Stomach (tissue), 9 donors: ENCODE results near the gene GPR37L1. TPM values are rescaled to one million over a fixed set of nuclear protein-coding genes. Genes with fewer than 3 reads are reported as not detected.

ENCODE experiments used
- DNase-seq, 2 donors: peaks; one replicate each; pipeline versions ENCODE4 v3.0.0 to v3.0.0-alpha.2; 2013 to 2019
- H3K27ac ChIP-seq, 5 donors: fragments of 200-600 bp in 4 of 5; sonication (generic) in 4 of 5; one replicate each; pipeline ENCODE4 v1.5.1; 2013 to 2019; ENCODE audit warnings: mild to moderate bottlenecking in 1 of 5, moderate library complexity in 1 of 5
- H3K27me3 ChIP-seq, 3 donors: fragments of 200-600 bp; sonication (generic); one replicate each; pipeline ENCODE4 v1.5.1; 2017 to 2019; ENCODE audit warnings: mixed run types in 1 of 3
- H3K36me3 ChIP-seq, 4 donors: fragments of 200-600 bp; sonication (generic); 1 replicate in 3 of 4; 2 replicates in 1 of 4; pipeline ENCODE4 v1.5.1; 2016 to 2019
- H3K4me1 ChIP-seq, 4 donors: fragments of 200-600 bp; sonication (generic); one replicate each; pipeline ENCODE4 v1.5.1; 2016 to 2019
- H3K4me3 ChIP-seq, 4 donors: fragments of 200-600 bp; sonication (generic) in 3 of 4; one replicate each; pipeline ENCODE4 v1.5.1; 2016 to 2019; ENCODE audit warnings: mild to moderate bottlenecking in 1 of 4
- H3K9me3 ChIP-seq, 4 donors: fragments of 200-600 bp; sonication (generic); one replicate each; pipeline ENCODE4 v1.5.1; 2016 to 2019
- EP300 ChIP-seq: sonication (generic); formaldehyde crosslinking; IDR thresholded peaks from one replicate; pipeline ENCODE4 v1.6.1; 2017; ENCODE audit warnings: antibody characterized with exemption
- POLR2A ChIP-seq, 4 donors: fragments of 450-650 bp; IDR thresholded peaks; one replicate each; pipeline ENCODE4 v1.6.1; 2016; ENCODE audit warnings: antibody characterized with exemption in 4 of 4, control low read depth in 2 of 4, mild to moderate bottlenecking in 1 of 4, moderate library complexity in 1 of 4
- POLR2AphosphoS5 ChIP-seq, 3 donors: sonication (generic); formaldehyde crosslinking; IDR thresholded peaks; one replicate each; pipeline ENCODE4 v1.6.1; 2016; ENCODE audit warnings: antibody characterized with exemption in 3 of 3
- WGBS, 5 donors: extraction: QIAGEN DNeasy Blood & Tissue Kit in 3 of 5; methylation state at CpG; one replicate each; pipeline versions ENCODE4 v1.1.5 to v1.1.7; 2013 to 2018; 5-methylcytosine and 5-hydroxymethylcytosine counted together
- intact Hi-C: fragments of 100-400 bp; cut with DNase I; formaldehyde crosslinking; loops from one replicate; pipeline ENCODE4 v1.15.1; 2023; ENCODE audit warnings: low total_unique reads
- polyA plus RNA-seq, 3 donors: library from polyadenylated mRNA; stranded (reverse); fragments of 200-250 nt; gene quantifications; one replicate each; pipeline ENCODE4 v1.2.3, GENCODE V29; 2013
- total RNA-seq, 5 donors: library from RNA; depleted of rRNA; stranded (reverse); fragments of >200 nt; gene quantifications; one replicate each; pipeline versions ENCODE4 v1.1.0 to v1.2.3, GENCODE V29; 2014 to 2016
- TF ChIP-seq, protein P1 (sequence below), 7 experiments: fragments of 450-650 bp in 4 of 7; fragments of 200-600 bp in 3 of 7; sonication (generic) in 3 of 7; IDR thresholded peaks; one replicate each; pipeline ENCODE4 v1.5.1; 2016 to 2019; ENCODE audit warnings: antibody characterized with exemption in 7 of 7, control low read depth in 2 of 7, mild to moderate bottlenecking in 1 of 7
- donor health status: healthy with polysubstance abuse.
- donor health status: Bipolar disorder and iron deficiency.
- donor health status: healthy.

GPR37L1 gene
- total and polyA plus RNA-seq, 8 donors, result under 0.01 to 2.0 (median 0.18) TPM; not detected in 3

DNA sequence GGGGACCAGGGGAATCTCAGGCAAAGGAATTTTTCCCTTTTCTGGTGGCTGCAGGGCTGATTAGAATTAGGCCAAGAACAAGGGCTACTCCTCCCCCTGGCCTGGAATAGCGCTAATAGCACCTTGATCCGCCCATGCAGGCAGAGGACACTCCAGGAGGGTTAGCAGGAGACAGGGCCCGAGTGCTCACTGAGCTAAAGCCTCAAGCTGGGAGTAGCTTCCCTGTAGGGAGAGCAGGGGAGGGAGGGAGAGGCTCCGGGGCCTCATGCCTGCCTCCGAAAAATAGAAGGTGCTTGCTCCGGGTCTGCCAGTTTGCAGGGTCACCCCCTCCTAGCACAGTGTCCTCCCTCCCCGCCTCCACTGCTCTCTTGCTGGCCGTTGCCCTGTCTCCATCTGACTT is 33.9 kb downstream of the GPR37L1 start:
- Histone ChIP-seq H3K27me3 (peaks cover 0 to 4% (median 0%) of the 10 kb centered on the region in 3 donors), H3K4me3 (no peak overlapping the region), H3K36me3 (peaks cover 0 to 17% (median 5%) of the 10 kb centered on the region in 4 donors), H3K4me1 (peaks cover 0 to 23% (median 11%) of the 10 kb centered on the region in 4 donors), H3K9me3 (no peaks in the 10 kb centered on the region), H3K27ac (no peak overlapping the region)
- no peak for DNase-seq
- WGBS, 5 donors, result 77 to 91% (median 82%) methylated on average over 8 of the region's 8 CpGs
- TF ChIP-seq POLR2AphosphoS5 (IDR thresholded peaks at IDR 0.05), result no peak
- no peak for TF ChIP-seq EP300
- TF ChIP-seq, protein P1, sequence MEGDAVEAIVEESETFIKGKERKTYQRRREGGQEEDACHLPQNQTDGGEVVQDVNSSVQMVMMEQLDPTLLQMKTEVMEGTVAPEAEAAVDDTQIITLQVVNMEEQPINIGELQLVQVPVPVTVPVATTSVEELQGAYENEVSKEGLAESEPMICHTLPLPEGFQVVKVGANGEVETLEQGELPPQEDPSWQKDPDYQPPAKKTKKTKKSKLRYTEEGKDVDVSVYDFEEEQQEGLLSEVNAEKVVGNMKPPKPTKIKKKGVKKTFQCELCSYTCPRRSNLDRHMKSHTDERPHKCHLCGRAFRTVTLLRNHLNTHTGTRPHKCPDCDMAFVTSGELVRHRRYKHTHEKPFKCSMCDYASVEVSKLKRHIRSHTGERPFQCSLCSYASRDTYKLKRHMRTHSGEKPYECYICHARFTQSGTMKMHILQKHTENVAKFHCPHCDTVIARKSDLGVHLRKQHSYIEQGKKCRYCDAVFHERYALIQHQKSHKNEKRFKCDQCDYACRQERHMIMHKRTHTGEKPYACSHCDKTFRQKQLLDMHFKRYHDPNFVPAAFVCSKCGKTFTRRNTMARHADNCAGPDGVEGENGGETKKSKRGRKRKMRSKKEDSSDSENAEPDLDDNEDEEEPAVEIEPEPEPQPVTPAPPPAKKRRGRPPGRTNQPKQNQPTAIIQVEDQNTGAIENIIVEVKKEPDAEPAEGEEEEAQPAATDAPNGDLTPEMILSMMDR (IDR thresholded peaks at IDR 0.05), result no peak
- no peak for TF ChIP-seq POLR2A (IDR thresholded peaks at IDR 0.05)
- intact Hi-C loops, result no loop called here

DNA sequence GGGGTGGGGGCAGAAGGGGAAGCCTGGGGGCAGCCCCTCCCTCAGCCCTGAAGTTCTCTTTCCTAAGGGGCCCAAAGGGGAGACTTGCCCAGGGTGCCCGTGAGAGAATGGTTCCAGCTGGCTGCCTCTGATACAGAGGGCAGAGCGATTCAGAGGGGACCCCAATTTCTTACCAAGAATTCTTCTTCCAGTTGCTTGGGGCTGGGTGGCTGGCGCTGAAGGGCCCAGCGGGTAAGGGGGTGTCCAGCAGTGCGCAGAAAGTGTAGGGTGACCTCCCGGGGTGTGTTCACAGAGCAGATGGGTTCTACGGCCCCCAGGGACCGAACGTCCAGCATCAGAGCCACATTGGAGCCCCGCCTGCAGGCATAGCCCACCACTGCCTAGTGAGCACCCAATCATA is 35.2 kb downstream of the GPR37L1 start:
- Histone ChIP-seq H3K27ac (no peak overlapping the region), H3K36me3 (peaks cover 0 to 7% (median 0%) of the 10 kb centered on the region in 4 donors), H3K4me3 (no peak overlapping the region), H3K9me3 (no peaks in the 10 kb centered on the region), H3K4me1 (peaks cover 0 to 34% (median 14%) of the 10 kb centered on the region in 4 donors), H3K27me3 (peaks cover 0 to 4% (median 0%) of the 10 kb centered on the region in 3 donors)
- TF ChIP-seq EP300, result no peak
- TF ChIP-seq, protein P1 (IDR thresholded peaks at IDR 0.05), result no peak
- TF ChIP-seq POLR2A (IDR thresholded peaks at IDR 0.05), result no peak
- TF ChIP-seq POLR2AphosphoS5 (IDR thresholded peaks at IDR 0.05), result no peak
- intact Hi-C loops, result no loop called here
- WGBS, 5 donors, result 90 to 95% (median 94%) methylated on average over 6 to 10 of the region's 10 CpGs
- no peak for DNase-seq

DNA sequence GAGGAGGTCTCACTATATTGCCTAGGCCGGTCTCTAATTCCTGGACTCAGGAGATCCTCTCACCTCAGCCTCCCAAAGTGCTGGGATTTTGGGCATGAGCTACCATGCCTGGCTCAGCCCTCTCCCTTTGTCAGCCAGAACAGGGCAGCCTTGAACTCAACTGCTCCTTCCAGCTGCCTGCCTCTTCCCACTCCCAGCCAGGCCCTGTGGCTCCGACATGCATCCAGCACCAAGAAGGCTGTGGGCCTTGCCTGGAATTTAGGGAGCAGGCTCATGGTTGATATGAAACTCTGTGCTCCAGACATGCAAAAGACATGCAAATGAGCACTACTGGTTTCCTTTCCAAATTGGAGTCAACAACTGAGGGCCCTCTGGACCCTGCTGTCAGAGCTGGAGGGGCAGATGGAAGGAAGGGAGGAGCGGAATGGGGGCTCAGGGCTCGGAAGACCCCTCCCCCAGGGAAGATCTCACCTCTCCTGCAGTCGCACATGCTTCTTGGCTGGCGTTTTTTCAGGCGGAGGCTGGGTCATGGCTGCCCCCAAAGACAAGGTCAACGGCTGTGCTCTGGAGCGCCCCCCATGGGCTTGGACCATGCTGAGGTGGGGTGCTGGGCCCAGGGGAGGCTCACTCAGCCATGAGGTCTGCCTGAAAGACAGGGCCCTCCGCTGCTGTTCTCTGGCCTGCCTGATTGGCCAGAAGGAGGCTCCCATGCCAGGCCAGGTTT is 36.3 kb downstream of the GPR37L1 start:
- intact Hi-C loops, result no loop called here
- Histone ChIP-seq H3K4me1 (peaks cover 0 to 35% (median 14%) of the 10 kb centered on the region in 4 donors), H3K4me3 (peak overlapping the region; percentile 26 to 39 (median 35)), H3K9me3 (no peaks in the 10 kb centered on the region), H3K36me3 (peaks cover 0 to 5% (median 0%) of the 10 kb centered on the region in 4 donors), H3K27ac (peak overlapping the region in 3 of 5 donors; percentile 74 to 84 (median 80)), H3K27me3 (peaks cover 0 to 4% (median 0%) of the 10 kb centered on the region in 3 donors)
- TF ChIP-seq, protein P1 (IDR thresholded peaks at IDR 0.05), result no peak
- no peak for TF ChIP-seq EP300
- no peak for TF ChIP-seq POLR2AphosphoS5 (IDR thresholded peaks at IDR 0.05)
- no peak for TF ChIP-seq POLR2A (IDR thresholded peaks at IDR 0.05)
- WGBS, 5 donors, result 77 to 84% (median 79%) methylated on average over 5 to 10 of the region's 10 CpGs
- DNase-seq, result no peak

DNA sequence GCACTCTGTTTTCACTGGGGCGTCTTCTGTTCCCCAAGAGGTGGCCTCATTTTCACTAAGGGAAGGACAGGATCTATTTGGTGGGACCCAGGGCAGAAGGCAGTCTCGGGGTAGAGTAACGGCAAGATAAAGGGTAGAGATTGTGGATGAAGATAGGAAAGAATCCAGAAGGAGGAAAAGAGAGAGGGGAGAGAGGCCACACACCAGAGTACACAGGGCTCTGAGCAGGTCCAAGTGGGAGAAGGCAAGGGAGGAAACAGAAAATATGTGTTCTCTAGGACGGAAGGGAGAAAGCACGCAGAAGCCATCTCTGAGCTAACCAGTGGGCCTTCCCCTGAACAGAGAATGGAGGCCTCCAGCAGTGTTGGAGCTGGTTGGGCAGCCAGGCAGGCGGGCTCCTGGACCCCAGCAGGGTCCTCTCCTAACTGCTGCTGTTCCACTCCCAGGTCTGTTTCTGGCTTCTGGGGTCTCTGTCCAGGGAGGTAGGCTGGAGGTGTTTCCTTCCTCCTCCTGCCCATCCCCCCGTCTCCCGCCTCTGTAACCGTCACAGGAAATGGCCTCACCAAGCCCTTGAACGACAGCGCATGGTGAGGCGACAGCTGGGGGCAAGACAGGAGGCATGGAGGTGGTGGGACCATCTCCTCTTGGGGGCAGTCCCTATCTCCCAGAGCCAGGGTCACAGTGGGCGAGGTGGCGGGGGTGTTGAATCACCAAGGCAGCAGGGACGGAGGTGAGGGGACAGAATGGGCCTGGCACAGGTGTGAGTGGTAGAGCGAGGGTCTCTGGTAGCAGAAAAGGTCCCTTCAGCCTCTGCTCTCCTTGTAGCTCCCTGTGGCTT is 37.0 kb downstream of the GPR37L1 start:
- H3K4me3 ChIP-seq, result peak overlapping the region; percentile 26 to 39 (median 35)
- intact Hi-C loops, result no loop called here

More for the DNA sequence above, 37.0 kb downstream of the GPR37L1 start:
- no peak for DNase-seq
- Histone ChIP-seq H3K4me1 (peaks cover 0 to 36% (median 13%) of the 10 kb centered on the region in 4 donors), H3K36me3 (no peaks in the 10 kb centered on the region), H3K9me3 (no peaks in the 10 kb centered on the region), H3K27ac (peak overlapping the region; percentile 72 to 84 (median 74)), H3K27me3 (peaks cover 0 to 4% (median 0%) of the 10 kb centered on the region in 3 donors)
- 65 to 81% (median 72%) methylated on average over 16 of the region's 16 CpGs for WGBS, 5 donors
- TF ChIP-seq POLR2AphosphoS5 (IDR thresholded peaks at IDR 0.05), result no peak
- no peak for TF ChIP-seq EP300
- TF ChIP-seq, protein P1 (IDR thresholded peaks at IDR 0.05), result no peak
- TF ChIP-seq POLR2A (IDR thresholded peaks at IDR 0.05), result no peak
